ENCODE data around the gene C1orf105.

- no peak for TF ChIP-seq CTCF (IDR thresholded peaks at IDR 0.05; ENCODE audit: low read length)
- TF ChIP-seq EZH2phosphoT487 (IDR thresholded peaks at IDR 0.05; ENCODE audit: low read length) = no peak
- TF ChIP-seq EZH2 (optimal IDR thresholded peaks at IDR 0.05; ENCODE audit: low read depth, low read length) = no peak
Measured at GRCh38 chr1:172499636-172500141, 79.2 kb downstream of the C1orf105 start.

All from MM.1S (cell line).